NCI-H1105 treated with DMSO at 0.1 percent for 48 hours (cell line): Measurements from ENCODE around the gene FAM168A.
A peak's percentile ranks its signal among the peaks of the same experiment; 100 is the strongest.
"Not testable (repeated sequence)": the region's sequence is repeated elsewhere in the genome, so short reads cannot be mapped to it uniquely, and the experiment has no call there.

Experiments
- DNase-seq: peaks from one replicate; lab custom pipeline; 2025; lab: John Stamatoyannopoulos, UW

Gene FAM168A

GRCh38 chr11:73596547-73596946 is 1.4 kb downstream of the FAM168A start:
- DNase-seq, result no peak

- DNase-seq, result no peak
These were observed 5.3 kb downstream of the FAM168A start for GRCh38 chr11:73592640-73593039.

GRCh38 chr11:73591743-73592142 is 6.2 kb downstream of the FAM168A start:
- no peak for DNase-seq

GRCh38 chr11:73590991-73591390 is 6.9 kb downstream of the FAM168A start:
- no peak for DNase-seq

GRCh38 chr11:73586791-73587190 is 11.1 kb downstream of the FAM168A start:
- DNase-seq, result no peak

GRCh38 chr11:73585834-73586575 is 11.9 kb downstream of the FAM168A start:
- DNase-seq, result no peak

GRCh38 chr11:73584831-73585230 is 13.1 kb downstream of the FAM168A start:
- no peak for DNase-seq

- DNase-seq, result no peak
These were observed 15.3 kb downstream of the FAM168A start for GRCh38 chr11:73582653-73583052.

GRCh38 chr11:73580749-73581148 is 17.2 kb downstream of the FAM168A start:
- DNase-seq, result not testable (repeated sequence)

- no peak for DNase-seq
These were observed 18.1 kb downstream of the FAM168A start for GRCh38 chr11:73579641-73580434.

GRCh38 chr11:73578592-73579185 is 19.2 kb downstream of the FAM168A start:
- DNase-seq, result peak; percentile 9

GRCh38 chr11:73577496-73577917 is 20.4 kb downstream of the FAM168A start:
- no peak for DNase-seq

GRCh38 chr11:73576185-73576614 is 21.7 kb downstream of the FAM168A start:
- DNase-seq, result peak; percentile 89

- not testable (repeated sequence) for DNase-seq
These were observed 25.9 kb downstream of the FAM168A start for GRCh38 chr11:73571982-73572381.

- DNase-seq, result peak; percentile 18
These were observed 27.3 kb downstream of the FAM168A start for GRCh38 chr11:73570415-73571114.

- DNase-seq, result no peak
These were observed 30.7 kb downstream of the FAM168A start for GRCh38 chr11:73566977-73567755.

GRCh38 chr11:73566422-73566821 is 31.5 kb downstream of the FAM168A start:
- DNase-seq, result no peak

GRCh38 chr11:73565804-73566203 is 32.1 kb downstream of the FAM168A start:
- DNase-seq, result peak; percentile 82

GRCh38 chr11:73564903-73565302 is 33.0 kb downstream of the FAM168A start:
- DNase-seq, result no peak

- no peak for DNase-seq
These were observed 34.2 kb downstream of the FAM168A start for GRCh38 chr11:73563539-73564200.

- no peak for DNase-seq
These were observed 38.2 kb downstream of the FAM168A start for GRCh38 chr11:73559743-73560142.
